Head of caudate nucleus (tissue), 42 donors: ENCODE measurements around the gene RNF114.
"Not testable (repeated sequence)": the region's sequence is repeated elsewhere in the genome, so short reads cannot be mapped to it uniquely, and the experiment has no call there.

Experiments
- DNase-seq, 42 donors: peaks; one replicate each; pipeline versions ENCODE4 v3.0.0 to v3.0.0-alpha.2; 2020 to 2021; ENCODE audit warnings: mixed read lengths in 7 of 42
- intact Hi-C: fragments of 100-400 bp; cut with DNase I; formaldehyde crosslinking; loops from one replicate; pipeline ENCODE4 v1.15.0; 2022

Gene RNF114

DNA sequence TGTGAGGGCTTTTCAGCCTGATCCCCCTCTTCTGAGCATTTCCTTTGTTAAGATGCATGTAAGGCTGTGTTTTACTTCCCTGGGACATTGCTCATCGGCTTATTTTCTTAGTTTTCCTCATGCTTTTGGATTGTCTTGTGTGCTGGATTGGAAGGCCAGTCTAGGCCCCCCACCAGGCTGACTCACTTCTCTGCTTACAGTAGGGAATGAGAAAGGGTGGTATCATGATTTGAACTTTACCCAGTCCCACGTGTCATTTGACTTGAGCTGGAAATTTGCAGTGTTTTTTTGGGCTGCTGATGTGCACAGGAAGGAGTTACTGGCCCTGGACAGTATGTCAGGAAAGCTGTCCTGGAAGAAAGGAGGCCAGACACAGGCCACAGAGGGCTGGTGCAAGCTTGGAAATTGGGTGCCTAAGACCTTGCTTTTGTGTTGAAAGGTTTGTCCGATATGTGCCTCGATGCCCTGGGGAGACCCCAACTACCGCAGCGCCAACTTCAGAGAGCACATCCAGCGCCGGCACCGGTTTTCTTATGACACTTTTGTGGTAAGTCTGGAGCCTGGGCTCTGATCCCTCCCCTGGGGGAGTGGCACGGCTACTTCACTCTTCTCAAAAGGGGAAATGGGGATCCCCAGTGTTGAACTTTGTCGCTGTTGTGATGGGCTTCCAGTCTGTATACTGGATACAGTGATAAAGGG, 12.8 kb downstream of the RNF114 start:
- intact Hi-C loops, result no loop called here
- DNase-seq, result peak in 2 of 42 donors; percentile 13 to 25

GRCh38 chr20:49951151-49951550, 15.0 kb downstream of the RNF114 start:
- peak in 4 of 42 donors; percentile 14 to 39 (median 28) for DNase-seq
- intact Hi-C loops, result no loop called here

DNA sequence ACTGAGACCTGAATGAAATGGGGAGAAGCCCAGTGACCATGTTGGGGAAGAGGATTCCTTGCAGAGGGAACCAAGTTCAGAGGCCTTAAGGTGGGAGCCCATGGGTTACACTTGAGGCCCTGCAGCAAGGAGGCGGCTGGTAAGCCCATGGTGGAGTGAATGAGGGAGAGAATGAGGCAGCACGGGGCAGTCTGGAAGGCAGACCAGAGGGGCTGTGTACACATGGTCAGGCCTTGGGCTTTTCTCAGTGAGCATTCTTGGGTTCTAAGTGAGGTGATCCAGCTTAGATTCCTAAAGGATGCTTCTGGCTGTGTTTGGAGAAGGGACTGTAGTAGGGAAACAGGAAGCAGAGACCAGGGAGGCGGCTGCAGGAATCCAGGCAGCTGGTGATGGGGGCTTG, 19.0 kb downstream of the RNF114 start:
- DNase-seq, result peak in 1 of 42 donors; percentile 4
- intact Hi-C loops, result no loop called here

DNA sequence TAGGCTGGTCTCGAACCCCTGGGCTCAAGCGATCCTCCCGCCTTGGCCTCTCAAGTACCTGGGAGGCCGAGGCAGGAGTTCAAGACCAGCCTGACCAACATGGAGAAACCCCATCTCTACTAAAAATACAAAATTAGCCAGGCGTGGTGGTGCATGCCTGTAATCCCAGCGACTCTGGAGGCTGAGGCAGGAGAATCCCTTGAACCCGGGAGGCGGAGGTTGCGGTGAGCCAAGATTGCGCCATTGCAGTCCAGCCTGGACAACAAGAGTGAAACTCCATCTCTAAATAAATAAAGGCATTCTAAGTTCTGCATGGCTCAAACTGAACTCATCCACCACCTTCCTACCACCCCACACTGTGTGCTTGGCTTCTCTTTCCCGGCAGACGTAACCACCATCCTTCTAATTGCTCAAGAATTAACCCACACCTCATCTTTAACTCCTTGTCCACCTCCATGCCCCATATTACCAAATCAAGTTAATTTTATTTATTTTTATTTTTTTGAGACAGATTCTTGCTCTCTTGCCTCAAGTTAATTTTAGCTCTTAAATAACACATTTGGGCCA, 19.7 kb downstream of the RNF114 start:
- intact Hi-C loops, DNase-seq: not testable (repeated sequence)

- intact Hi-C loops, result no loop called here
- peak in 1 of 42 donors; percentile 29 for DNase-seq
Measured at GRCh38 chr20:49956689-49957088, 20.5 kb downstream of the RNF114 start.

DNA sequence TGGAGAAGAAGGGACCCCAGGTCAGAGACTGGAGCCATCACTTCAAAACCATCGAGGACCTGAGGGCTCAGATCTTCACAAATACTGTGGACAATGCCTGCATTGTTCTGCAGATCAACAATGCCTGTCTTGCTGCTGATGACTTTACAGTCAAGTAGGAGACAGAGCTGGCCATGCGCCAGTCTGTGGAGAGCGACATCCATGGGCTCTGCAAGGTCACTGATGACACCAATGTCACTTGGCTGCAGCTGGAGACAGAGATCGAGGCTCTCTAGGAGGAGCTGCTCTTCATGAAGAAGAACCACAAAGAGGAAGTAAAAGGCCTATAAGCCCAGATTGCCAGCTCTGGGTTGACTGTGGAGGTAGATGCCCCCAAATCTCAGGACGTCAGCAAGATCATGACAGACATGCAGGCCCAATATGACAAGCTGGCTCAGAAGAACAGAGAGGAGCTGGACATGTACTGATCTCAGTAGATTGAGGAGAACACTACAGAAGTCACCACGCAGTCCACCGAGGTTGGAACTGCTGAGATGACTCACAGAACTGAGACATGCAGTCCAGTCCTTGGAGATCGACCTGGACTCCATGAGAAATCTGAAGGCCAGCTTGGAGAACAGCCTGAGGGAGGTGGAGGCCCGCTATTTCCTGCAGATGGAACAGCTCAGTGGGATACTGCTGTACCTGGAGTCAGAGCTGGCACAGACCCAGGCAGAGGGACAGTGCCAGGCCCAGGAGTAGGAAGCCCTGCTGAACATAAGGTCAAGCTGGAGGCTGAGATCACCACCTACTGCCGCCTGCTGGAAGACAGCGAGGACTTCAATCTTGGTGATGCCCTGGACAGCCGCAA, 21.1 kb downstream of the RNF114 start:
- peak; percentile 43 to 95 (median 88) for DNase-seq
- intact Hi-C loops, result not testable (repeated sequence)

GRCh38 chr20:49961413-49961812, 25.2 kb downstream of the RNF114 start:
- DNase-seq, result no peak
- intact Hi-C loops, result no loop called here

DNA sequence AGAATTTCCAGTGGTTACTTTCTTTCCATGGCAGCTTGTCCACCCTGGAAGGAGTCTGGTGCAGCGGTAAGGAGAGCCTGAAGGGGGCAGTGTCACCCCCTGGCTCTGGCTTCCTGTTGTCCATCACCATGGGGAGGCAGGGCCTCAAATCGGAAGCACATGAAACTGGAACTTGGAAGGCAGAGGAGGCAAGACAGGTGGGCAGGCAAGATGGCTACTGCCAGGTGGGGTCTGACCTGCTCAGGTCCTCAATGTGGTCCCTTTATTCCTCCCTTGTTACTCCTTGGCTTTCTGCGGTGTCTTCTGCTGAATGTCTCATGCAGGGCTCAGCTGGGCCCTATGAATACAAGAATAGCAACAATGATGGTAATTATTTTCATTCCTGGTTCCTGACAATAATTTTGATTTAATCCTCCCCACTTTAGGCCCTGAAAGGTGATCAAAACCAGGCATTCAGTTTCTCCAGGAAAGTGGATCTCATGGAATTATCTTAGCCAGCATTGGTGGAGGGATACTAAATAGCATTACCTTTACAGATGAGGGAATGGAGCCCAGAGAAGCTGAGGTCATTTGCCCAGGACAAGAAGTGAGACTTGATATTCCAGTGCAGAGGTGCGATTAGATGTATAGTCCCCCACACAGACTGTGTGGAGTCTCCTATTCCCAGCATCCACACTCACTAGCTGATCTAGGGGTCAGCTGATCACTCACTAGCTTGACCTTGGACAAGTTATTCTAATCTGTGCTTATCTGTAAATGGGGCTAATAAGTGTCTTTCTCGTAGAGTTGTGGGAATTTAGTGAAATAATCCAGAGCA, 29.0 kb downstream of the RNF114 start:
- DNase-seq, result peak in 4 of 42 donors; percentile 24 to 40 (median 28)
- intact Hi-C loops, result no loop called here

DNA sequence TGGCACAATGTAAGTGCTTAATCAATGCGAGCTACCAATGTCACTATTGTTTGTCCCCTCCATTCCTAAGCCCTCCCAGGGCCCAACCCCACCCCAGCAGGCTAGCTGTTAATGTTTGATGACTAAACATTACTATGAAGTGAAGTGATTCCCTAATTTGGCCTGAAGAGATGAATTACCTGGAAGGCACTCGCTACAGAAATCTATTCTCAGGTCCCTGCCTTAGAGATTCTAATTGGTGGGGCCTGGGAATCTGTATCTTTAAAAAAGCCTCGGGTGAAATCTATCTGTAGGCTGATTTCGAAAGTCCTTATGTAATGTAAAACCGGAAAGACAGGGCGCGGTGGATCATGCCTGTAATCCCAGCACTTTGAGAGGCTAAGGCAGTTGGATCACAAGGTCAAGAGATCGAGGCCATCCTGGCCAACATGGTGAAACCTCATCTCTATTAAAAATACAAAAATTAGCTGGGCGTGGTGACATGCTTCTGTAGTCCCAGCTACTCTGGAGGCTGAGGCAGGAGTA, 29.6 kb downstream of the RNF114 start:
- DNase-seq, result no peak
- intact Hi-C loops, result no loop called here

GRCh38 chr20:49966861-49967260, 30.7 kb downstream of the RNF114 start:
- DNase-seq, result no peak
- intact Hi-C loops, result no loop called here

- intact Hi-C loops, result no loop called here
- no peak for DNase-seq
Measured at GRCh38 chr20:49969234-49969633, 33.0 kb downstream of the RNF114 start.

DNA sequence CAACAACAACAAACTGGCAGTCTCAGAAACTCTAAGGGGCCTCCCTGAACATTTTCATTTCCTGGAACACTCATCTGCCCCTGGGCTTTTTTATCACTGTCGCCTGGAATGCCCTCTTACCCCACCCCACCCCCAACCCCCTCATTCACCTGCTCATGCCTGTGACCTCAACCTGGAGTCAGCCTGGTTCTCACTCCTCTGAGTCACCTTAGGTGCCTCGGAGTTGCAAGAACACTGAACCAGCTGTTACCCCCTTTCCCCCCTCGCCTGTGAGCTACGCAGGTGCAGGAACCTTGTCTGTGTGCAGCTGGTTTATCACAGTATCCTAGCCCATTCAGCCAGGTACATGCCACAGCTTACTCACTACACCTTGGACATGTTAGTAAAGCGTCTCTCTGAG, 33.7 kb downstream of the RNF114 start:
- DNase-seq, result no peak
- intact Hi-C loops, result no loop called here

DNA sequence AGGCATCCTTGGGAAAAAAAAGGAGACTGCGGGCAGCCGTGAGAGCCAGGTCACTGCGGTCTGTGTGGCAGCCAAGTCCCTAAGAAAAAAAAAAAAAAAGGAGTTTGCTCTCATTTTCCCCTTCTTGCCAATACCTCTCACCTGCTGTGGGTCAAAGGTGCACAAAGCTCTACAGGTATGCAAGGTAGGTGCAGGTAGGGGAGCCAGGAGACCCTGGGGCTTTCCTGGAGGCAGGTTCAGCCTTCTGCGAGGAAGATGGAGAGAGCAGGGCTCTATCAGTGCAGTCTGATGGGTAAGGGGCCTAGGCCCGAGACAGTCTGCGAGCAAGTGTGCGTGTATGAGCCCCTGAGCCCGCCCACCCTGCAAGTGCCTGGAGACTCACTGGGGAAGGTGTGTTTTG, 34.3 kb downstream of the RNF114 start:
- intact Hi-C loops, result no loop called here

DNA sequence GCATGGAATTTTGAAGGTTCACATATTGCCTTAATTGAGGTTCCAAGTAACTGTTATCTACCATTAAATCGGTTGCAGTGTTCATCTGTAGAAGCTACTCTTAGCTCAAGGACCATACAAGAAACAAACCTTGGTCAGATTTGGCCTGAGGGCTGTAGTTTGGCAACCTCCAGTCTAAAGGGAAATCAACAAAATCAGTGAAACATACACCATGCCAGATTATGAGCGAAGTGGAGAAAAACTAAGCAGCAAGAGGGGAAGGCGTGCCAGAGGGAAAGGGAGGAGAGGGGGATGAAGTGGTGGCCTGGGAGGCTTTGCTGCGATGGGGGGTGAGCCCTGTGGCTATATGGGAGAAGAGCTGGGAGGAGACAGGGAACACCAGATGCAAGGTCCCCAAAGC, 37.8 kb downstream of the RNF114 start:
- DNase-seq, result no peak
- intact Hi-C loops, result no loop called here

More for the DNA sequence above, 34.3 kb downstream of the RNF114 start:
- DNase-seq, result peak in 1 of 42 donors; percentile 16

- DNase-seq, result no peak
- intact Hi-C loops, result no loop called here
Measured at GRCh38 chr20:49976542-49976941, 40.3 kb downstream of the RNF114 start.

GRCh38 chr20:49977740-49978139, 41.5 kb downstream of the RNF114 start:
- intact Hi-C loops, DNase-seq: not testable (repeated sequence)

GRCh38 chr20:49978685-49979029, 42.5 kb downstream of the RNF114 start:
- intact Hi-C loops, result loop anchor here (1.0 kb wide), 1 partner anchor 93 kb away; no protein-coding TSS in a partner anchor
- DNase-seq, result no peak

GRCh38 chr20:49979030-49979832, 43.0 kb downstream of the RNF114 start:
- DNase-seq, result peak in 39 of 42 donors; percentile 16 to 85 (median 68)
- intact Hi-C loops, result loop anchor here (1.0 kb wide), 1 partner anchor 92 kb away; no protein-coding TSS in a partner anchor
